MM.1S (cell line): ENCODE data around the gene EPHX1.
"Not testable (repeated sequence)": the region's sequence is repeated elsewhere in the genome, so short reads cannot be mapped to it uniquely, and the experiment has no call there.

Experiments
- DNase-seq: peaks from one replicate; pipeline ENCODE4 v3.0.0-alpha.2; 2015
- H2AFZ ChIP-seq: fragments of 300-600 bp; sonication (generic); 2 replicates; pipeline ENCODE4 v1.6.0; 2016; ENCODE audit warnings: antibody characterized with exemption, low read length
- H3F3A ChIP-seq: fragments of 300-600 bp; sonication (generic); 2 replicates; pipeline ENCODE4 v1.6.1; 2016; ENCODE audit warnings: mild to moderate bottlenecking, antibody characterized with exemption, low read length, moderate library complexity, mixed read lengths; ENCODE audit not compliant: insufficient read depth
- H3K27ac ChIP-seq: fragments of 300-600 bp; sonication (generic); 2 replicates; pipeline ENCODE4 v1.5.1; 2016; ENCODE audit warnings: mild to moderate bottlenecking, low read length
- H3K27me3 ChIP-seq: fragments of 300-600 bp; sonication (generic); replicated peaks from 2 replicates; pipeline ENCODE4 v1.6.0; 2016; ENCODE audit warnings: low read length; ENCODE audit not compliant: insufficient read depth
- H3K36me3 ChIP-seq: fragments of 300-600 bp; sonication (generic); replicated peaks from 2 replicates; pipeline ENCODE4 v1.6.1; 2016; ENCODE audit warnings: mild to moderate bottlenecking, low read length, mixed read lengths; ENCODE audit not compliant: insufficient read depth
- H3K4me1 ChIP-seq: fragments of 300-600 bp; sonication (generic); 2 replicates; pipeline ENCODE4 v1.6.1; 2016; ENCODE audit warnings: low read length, mixed read lengths
- H3K4me2 ChIP-seq: fragments of 300-600 bp; sonication (generic); 2 replicates; pipeline ENCODE4 v1.6.0; 2016; ENCODE audit warnings: low read depth, low read length
- H3K4me3 ChIP-seq: fragments of 300-600 bp; sonication (generic); 2 replicates; pipeline ENCODE4 v1.5.1; 2016; ENCODE audit warnings: low read length, mixed read lengths
- H3K79me2 ChIP-seq: fragments of 300-600 bp; sonication (generic); 2 replicates; pipeline ENCODE4 v1.6.1; 2016; ENCODE audit warnings: mixed run types, low read length, mixed read lengths
- H3K9ac ChIP-seq: fragments of 300-600 bp; sonication (generic); 2 replicates; pipeline ENCODE4 v1.6.1; 2016; ENCODE audit warnings: low read length, mixed read lengths
- H3K9me2 ChIP-seq: fragments of 300-600 bp; sonication (generic); replicated peaks from 2 replicates; pipeline ENCODE4 v1.6.1; 2016; ENCODE audit warnings: mild to moderate bottlenecking, low read length, mixed read lengths; ENCODE audit not compliant: insufficient read depth
- H3K9me3 ChIP-seq: fragments of 300-600 bp; sonication (generic); replicated peaks from 2 replicates; pipeline ENCODE4 v1.6.1; 2016; ENCODE audit warnings: mild to moderate bottlenecking, low read length, mixed read lengths; ENCODE audit not compliant: insufficient read depth
- H4K20me1 ChIP-seq: fragments of 300-600 bp; sonication (generic); 2 replicates; pipeline ENCODE4 v1.6.1; 2016; ENCODE audit warnings: mild to moderate bottlenecking, low read length, moderate library complexity, mixed read lengths; ENCODE audit not compliant: insufficient read depth
- CTCF ChIP-seq: fragments of 300-600 bp; sonication (generic); IDR thresholded peaks from 2 replicates; pipeline ENCODE4 v1.5.1; 2016; ENCODE audit warnings: antibody characterized with exemption, low read length, mixed read lengths
- EZH2 ChIP-seq: fragments of 300-600 bp; sonication (generic); optimal IDR thresholded peaks from 2 replicates; pipeline ENCODE3; 2017; ENCODE audit warnings: low read depth, mild to moderate bottlenecking, antibody characterized with exemption, low read length, mixed read lengths
- EZH2phosphoT487 ChIP-seq: fragments of 300-600 bp; sonication (generic); IDR thresholded peaks from 2 replicates; pipeline ENCODE4 v1.6.1; 2018; ENCODE audit warnings: antibody characterized with exemption, low read length

The EPHX1 gene

DNA sequence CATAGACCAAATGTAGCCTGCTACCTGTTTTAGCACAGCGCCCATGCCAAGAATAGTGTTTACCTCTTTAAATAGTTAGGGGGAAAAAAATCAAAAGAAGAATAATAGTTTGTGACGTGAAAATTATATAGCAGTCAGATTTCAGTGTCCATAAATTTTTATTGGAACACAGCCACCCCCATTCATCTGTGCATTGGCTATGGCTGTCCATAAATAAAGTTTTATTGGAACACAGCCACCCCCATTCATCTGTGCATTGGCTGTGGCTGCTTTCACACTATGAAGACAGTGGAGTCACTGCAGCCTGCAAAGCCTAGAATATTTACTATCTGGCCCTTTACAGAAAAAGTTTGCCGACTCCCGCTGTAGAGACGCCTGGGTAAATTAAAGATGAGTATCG is 20.9 kb downstream of the EPHX1 start:
- H2AFZ ChIP-seq: no peak overlapping the region
- H3F3A ChIP-seq: no peaks in the 10 kb centered on the region; the same call in 1 of the 2 replicates
- TF ChIP-seq CTCF (no peak), EZH2 (no peak)
- no peaks in the 10 kb centered on the region for H3K79me2 ChIP-seq
- no peaks in the 10 kb centered on the region for H3K4me1 ChIP-seq
- no peaks in the 10 kb centered on the region for H3K9me2 ChIP-seq
- H3K4me3 ChIP-seq: no peak overlapping the region
- H3K9me3 ChIP-seq: no peaks in the 10 kb centered on the region
- H4K20me1 ChIP-seq: no peaks in the 10 kb centered on the region
- H3K4me2 ChIP-seq: no peak overlapping the region
- no peaks in the 10 kb centered on the region for H3K27me3 ChIP-seq
- H3K36me3 ChIP-seq: no peaks in the 10 kb centered on the region
- no peak overlapping the region for H3K27ac ChIP-seq
- DNase-seq: no peak
- H3K9ac ChIP-seq: no peak overlapping the region

GRCh38 chr1:225834417-225835329 is 24.7 kb downstream of the EPHX1 start:
- Histone ChIP-seq H3K4me2 (no peak overlapping the region), H3K9ac (no peak overlapping the region), H3K27ac (no peak overlapping the region), H4K20me1 (no peaks in the 10 kb centered on the region), H3K79me2 (no peaks in the 10 kb centered on the region), H3K4me1 (no peaks in the 10 kb centered on the region), H2AFZ (no peak overlapping the region), H3K36me3 (no peaks in the 10 kb centered on the region), H3K4me3 (no peak overlapping the region), H3F3A (no peaks in the 10 kb centered on the region; the same call in 1 of the 2 replicates), H3K9me2 (no peaks in the 10 kb centered on the region), H3K27me3 (no peaks in the 10 kb centered on the region), H3K9me3 (no peaks in the 10 kb centered on the region)
- DNase-seq: no peak
- no peak for TF ChIP-seq EZH2
- no peak for TF ChIP-seq CTCF
- no peak for TF ChIP-seq EZH2phosphoT487

DNA sequence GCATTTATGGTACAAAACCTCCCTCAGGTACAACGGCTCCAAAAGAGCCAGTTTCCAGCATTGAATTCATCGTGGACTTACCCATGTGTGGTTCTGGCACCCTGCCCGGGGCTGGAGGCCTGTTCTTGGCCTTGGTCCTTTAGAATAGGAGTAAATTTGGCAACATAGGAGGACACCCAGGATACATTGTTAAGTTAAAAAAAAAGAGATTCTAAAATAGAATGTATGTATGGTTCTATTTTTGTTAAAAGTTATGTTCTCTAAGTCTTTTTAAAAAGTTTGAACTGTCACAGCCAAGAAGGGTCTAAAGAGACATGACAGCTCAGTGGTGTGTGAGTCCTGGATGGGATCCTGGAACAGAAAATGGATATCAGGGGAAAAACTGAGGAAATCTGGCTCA is 25.9 kb downstream of the EPHX1 start:
- no peak overlapping the region for H3K4me2 ChIP-seq
- no peak overlapping the region for H3K27ac ChIP-seq
- H2AFZ ChIP-seq: no peak overlapping the region
- no peak for TF ChIP-seq CTCF
- no peak for TF ChIP-seq EZH2
- TF ChIP-seq EZH2phosphoT487: no peak
- H3K9ac ChIP-seq: no peak overlapping the region
- no peaks in the 10 kb centered on the region for H3K79me2 ChIP-seq
- no peaks in the 10 kb centered on the region; the same call in 1 of the 2 replicates for H3F3A ChIP-seq
- no peak for DNase-seq
- H4K20me1 ChIP-seq: no peaks in the 10 kb centered on the region
- no peaks in the 10 kb centered on the region for H3K27me3 ChIP-seq
- no peak overlapping the region for H3K4me3 ChIP-seq
- H3K9me3 ChIP-seq: no peaks in the 10 kb centered on the region
- H3K9me2 ChIP-seq: no peaks in the 10 kb centered on the region
- H3K4me1 ChIP-seq: no peaks in the 10 kb centered on the region
- no peaks in the 10 kb centered on the region for H3K36me3 ChIP-seq

- not testable (repeated sequence) for H3K27me3 ChIP-seq, H3K27ac ChIP-seq, H3K4me3 ChIP-seq, DNase-seq, H3K9me2 ChIP-seq, H4K20me1 ChIP-seq, H2AFZ ChIP-seq, H3K79me2 ChIP-seq, H3K4me1 ChIP-seq, H3K4me2 ChIP-seq, H3K36me3 ChIP-seq, H3K9ac ChIP-seq, H3F3A ChIP-seq, H3K9me3 ChIP-seq
Observed at GRCh38 chr1:225836296-225836695, 26.4 kb downstream of the EPHX1 start.
